Smooth muscle cell of the brain vasculature (primary cell): Measurements from ENCODE around the gene PAQR7.
A peak's percentile ranks its signal among the peaks of the same experiment; 100 is the strongest.

Experiments
- DNase-seq: peaks from one replicate; pipeline ENCODE4 v3.0.0-alpha.2; 2012; ENCODE audit warnings: low read depth, low spot score

Gene PAQR7, protein sequence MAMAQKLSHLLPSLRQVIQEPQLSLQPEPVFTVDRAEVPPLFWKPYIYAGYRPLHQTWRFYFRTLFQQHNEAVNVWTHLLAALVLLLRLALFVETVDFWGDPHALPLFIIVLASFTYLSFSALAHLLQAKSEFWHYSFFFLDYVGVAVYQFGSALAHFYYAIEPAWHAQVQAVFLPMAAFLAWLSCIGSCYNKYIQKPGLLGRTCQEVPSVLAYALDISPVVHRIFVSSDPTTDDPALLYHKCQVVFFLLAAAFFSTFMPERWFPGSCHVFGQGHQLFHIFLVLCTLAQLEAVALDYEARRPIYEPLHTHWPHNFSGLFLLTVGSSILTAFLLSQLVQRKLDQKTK

DNA sequence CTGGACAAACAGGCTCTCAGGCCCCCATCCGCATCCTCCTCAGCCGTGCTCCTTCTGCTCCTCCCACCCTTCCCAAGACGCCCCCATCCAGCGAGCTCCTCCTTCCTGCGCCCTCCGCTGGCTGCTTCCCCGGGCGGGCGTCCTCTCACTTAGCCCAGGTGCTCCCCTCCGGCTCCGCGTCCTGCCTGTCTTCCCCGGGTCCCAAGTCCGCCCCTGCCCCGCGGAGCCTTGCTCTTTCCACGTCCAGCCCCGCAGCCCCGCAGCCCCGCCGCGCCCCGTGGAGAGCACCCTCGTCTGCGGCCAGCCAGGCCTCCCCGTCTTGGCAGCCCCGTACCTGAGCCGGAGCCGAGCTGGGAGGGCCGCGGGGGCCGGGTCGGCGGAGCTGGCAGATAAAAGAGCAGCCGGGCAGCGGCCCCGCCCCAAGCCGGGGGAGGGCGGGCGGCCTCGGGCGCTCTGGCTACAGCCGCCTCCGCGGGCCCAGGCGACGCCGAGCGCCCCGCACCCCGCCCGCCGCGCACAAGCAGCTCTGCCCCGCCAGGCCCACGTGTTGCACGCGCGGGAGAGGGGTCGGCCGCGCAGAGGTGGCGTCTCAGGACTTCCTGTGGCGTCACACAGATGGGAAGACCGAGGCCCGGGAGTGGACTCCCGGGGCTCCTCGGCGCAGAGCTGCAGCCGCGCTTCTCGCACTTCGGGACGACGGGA is at the start of gene PAQR7:
Gene PAQR7, minus strand, starts transcription at position 555 of the 702 bp plus-strand sequence. CDS start 11,869 bp downstream, outside the sequence.
- no peak for DNase-seq

DNA sequence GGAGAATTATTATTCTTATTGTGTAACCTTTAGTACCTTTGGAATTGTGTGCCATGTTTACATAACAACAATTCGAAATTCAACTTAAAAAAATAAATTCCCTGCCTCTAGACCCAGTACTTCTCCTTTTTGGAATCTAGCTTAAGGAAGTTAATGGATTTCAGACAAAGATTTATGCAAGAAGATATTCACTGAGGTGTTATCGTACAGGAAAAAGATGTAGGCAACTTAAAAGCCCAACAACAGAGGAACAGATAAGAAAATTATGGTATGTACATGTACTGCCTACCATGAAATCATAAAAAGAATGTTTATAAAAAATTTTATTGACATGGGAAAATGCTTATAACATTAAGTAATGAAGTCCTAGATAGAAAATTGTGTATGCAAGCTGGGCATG is 48.9 kb upstream of the PAQR7 start:
- DNase-seq: no peak

DNA sequence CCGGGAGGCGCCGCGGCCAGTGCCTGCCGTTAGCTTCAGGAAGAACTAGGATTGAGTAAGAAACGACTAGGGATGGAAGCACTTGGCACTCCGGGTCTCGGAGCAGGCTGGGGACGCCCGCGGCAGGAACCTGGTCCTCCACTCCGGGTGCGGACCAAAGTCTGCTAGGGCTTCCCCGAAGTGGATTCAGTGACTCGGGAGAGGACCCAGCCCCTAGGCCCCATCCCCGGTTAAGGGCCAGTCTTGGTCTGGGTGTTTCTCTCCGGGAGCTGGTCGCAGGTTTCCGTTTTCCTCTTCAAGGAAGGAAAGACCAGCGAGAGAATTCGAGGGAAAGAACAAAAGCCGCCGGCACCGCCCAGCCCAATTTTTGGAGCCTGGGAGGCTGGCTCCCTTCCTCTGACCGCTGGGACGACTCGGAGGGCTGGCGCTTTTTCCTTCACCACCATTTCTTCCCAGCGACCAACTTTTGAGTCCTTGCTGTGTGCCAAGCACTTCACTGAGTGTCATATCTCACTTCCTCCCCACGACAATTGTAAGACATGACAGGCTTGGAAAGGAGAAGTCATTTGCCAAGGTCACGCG is 47.6 kb upstream of the PAQR7 start:
- DNase-seq: no peak

DNA sequence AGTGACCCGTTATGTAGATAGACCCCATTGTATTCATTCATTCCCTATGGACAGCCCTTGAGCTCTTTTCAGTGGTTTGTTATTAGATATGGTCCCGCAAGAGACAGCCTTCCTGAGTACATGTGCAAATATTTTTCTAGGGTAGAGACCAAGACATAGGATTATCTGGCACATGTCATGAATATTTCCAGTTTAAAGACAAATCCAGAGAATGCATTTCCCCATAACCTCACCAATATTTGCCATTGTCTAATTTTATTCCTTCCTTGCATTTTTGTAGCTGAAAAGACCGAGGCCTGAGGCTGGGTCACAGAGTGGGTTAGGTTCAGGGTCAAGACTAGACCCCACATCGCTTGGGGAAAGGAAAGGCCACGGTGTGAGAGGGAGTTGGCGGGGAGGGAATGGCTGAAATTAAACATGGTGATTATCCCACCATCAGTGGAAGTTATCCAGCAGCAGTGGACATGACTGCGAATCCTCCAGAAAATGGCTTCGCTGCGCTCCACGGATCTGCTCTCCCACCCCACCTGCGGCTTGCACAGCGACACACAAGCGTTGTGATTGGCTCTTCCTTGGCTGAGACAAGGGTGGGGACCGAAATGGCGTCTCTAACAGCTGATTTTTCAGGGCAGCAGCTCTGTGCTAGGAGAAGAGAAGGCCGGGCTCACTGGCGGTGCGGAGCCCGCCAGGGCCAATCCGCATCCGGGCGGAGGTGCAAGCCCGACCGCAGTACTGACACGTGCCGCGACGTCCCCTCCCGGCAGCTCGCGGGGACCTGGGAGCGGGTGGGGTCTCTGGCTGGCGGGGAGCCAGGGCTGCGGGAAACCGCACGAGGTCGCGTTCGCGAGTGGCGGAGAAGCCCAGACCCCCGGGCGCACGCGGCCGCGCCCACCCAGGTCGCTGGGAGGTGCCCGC is 46.8 kb upstream of the PAQR7 start:
- no peak for DNase-seq

DNA sequence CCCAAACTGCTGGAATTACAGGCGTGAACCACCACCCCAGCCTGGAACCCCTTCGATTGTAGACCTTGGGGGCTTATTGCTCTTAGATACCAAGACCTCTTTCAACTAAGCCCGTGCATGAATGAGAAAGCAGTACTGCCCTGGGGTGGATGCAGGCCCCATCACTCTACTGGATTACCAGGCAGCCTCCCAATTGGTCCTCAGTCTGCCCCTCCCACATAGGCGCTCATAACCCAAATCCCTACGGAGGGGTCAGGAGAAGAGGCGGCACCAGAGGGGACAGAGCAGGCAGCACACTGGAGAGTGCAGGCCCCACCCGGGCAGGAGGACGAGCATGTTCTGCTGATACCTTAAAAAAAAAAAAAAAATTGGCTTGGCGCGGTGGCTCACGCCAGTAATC is 43.1 kb upstream of the PAQR7 start:
- no peak for DNase-seq

DNA sequence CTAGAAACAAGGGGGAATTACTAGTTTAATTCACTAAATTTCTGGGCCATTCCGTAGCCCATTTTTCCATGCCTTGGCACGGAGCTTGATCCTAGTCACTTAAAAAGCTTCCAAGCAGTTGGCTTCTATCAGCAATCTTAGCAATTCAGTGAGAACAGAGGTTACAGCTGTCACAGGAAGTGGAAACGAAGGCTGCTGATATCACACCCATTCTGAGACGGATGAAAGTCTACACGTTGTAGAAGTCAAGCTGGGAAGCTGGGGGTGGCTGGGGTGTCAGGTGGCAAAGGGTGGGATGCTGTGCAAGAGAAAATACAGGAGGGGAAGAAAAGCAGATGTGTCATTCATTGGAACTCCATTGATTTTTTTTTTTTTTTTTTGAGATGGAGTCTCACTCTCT is 42.5 kb upstream of the PAQR7 start:
- DNase-seq: no peak

DNA sequence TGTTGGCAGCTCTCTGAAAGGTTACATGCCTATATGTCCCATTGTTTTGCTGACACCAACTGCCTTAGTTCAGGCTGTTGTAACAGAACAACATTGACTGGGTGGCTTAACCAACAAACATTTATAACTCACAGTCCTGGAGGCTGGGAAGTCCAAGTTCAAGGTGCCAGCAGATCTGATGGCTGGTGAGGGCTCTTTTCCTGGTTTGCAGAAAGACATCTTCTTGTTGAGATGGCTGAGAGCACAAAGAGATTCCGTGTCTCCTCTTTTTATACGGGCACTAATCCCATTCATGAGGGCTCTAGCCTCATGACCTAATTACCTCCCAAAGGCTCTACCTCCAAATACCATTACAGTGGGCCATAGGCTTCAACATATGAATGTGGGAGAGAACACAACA is 41.0 kb upstream of the PAQR7 start:
- no peak for DNase-seq

DNA sequence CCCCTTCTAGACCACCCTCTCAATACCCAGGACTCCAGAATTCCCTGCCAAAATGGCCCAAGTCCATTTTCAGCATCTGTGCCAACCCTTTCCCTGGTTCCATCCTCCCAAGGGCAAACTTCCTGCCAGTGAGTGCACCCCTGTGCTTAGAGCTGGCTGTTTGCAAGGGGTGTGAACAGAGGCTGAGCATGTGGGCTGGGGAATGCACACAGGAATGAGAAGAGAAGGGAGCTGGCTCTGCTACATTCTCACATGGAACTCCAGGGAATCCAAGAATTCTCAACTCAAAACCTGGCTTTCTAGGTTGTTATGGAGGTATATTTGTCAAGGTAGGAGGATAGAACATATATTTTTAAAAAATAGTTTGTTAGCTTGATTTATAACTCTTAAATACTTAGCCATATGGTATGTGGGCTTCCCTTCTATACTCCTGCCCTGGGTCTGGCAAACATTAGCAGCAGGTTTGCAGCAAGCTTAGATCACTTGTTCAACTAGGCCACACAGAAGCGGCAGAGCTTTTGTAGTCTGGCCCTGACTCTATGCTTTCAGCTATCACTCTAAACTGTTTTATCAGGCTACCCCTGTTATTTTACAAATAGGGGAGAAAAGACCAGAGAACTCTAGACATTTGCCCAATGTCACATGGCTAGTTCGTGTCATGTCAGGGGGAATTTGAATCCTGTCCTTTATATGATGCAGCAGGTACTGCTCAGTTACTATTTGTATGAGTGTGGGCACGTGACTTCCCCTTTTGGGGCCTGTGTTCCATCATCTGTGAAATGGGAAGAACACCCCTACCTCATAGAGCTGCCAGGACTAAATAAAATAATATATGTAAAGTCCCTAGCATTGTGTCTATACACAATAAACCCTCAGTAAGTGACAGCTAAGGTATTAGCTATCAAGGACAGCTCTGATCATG is 38.8 kb upstream of the PAQR7 start:
- no peak for DNase-seq

DNA sequence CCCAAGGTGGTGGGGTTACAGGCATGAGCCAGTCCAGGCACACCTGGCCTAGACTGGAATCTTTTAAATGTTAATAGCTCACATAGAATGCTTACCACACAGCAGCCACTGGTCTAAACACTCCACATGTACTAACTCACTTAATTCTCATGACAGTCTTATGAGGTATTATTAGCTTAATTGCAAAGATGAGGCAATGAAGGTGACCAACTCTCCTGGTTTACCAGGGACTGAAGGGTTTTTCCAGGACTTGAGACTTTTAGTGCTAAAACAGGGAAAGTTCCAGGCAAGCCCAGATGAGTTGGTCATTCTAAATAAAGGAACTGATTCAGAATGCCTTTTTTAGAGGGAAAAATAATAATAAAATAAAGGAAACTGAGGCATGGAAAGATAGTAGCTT is 37.7 kb upstream of the PAQR7 start:
- no peak for DNase-seq

DNA sequence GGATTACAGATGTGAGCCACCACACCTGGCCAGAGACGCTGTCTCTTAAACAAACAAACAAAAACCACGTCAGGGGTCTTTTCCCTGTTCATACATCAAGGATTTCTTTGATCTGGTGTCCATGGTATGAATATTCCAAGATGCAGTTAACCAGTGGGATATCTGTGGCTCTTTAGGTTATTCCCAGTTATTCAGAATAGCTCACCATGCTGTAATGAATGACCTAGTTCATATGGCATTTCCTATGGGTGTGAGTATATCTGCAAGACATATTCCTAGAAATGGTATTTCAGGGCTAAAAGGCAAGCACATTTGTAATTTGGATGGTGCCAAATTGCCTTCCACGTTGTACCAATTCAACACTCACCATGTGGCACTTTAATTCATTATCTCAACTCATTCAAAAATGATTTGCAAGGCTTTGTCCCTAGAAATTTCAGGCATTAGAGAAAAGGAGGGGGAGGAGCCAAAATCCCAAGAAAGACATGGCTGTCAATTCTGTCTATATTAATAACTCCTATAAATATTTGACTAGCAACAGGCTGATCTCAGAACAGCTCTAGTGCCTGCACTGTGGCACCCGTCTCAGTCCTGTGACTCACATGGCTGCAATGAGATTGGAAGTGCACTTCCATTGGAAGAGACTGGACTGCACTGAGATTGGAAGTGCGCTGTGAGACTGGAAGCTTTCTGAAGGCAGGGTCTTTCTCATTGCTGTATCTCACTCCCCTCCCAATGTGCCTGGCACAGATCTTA is 36.7 kb upstream of the PAQR7 start:
- no peak for DNase-seq

DNA sequence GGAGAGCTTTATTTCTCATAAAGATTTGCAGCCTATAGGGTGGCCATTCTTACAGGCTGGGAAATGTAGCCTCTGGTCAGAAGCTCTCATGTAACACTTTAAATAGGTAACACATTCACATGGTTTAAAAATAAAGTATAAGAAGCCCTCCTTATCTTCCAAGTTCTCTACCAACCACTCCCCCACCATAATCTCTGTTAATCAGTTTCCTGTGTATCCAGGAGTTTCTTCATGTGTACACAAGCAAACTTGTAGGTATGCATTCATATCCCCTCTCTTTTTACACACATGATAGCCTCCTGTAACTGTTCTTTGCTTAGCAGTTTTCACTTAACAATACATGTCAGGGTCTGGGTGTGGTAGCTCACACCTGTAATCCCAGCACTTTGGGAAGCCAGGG is 35.7 kb upstream of the PAQR7 start:
- DNase-seq: no peak

DNA sequence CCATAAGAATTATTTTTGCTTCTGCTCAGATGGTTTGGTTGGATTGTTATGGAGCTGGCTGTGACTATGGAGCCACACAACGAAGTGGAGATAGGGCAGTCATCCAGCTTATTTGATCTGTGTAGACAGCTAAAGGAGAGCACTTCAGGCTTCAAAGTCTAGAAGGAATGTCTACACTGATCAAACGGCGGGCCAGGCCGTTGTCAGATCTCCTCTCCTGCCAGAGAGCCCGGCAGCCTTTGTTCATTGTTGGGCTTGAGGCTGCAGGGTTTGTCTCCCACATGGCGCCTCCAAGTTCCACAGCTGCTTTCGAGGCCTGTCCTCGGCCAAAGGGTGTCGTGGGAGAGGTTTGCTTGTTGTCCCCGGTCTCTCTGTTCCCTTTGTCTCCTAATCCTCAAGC is 33.5 kb upstream of the PAQR7 start:
- no peak for DNase-seq

DNA sequence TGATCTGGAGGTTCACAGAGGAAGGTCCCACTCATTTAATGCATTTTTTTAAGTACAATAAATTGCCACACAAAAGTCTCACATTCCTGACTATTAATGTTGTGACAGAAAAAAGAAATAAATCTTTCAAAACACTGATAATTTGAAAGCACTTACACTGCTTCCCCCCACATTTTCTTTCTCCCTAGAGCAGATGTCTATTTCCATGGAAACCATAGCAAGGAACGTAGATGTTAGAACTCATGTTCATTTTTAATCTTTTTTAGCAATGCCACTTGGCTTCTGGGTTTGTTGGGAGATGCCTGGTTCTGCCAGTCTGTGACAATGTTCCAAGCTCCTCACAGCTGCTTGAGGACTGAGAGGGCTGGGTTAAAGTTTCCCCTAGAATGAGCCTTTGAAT is 32.7 kb upstream of the PAQR7 start:
- DNase-seq: no peak

DNA sequence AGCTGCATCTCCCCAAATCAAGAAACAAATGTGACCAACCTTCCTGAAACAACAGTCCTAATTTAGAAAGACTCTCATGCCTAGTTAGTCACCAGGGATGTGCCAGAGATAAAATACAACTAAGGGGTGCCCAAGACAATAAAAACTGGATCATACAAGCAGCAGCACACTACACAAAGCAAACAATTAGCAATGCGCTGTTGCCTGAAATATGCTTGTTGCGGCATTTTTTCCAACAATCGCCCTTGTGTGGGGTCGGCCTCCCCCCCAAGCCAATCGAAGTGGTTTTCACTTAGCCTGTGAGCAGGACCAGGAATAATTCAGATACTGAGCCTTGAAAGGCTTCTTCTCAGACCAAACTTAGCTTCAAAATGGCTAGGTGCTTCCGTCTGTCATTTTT is 32.1 kb upstream of the PAQR7 start:
- no peak for DNase-seq

DNA sequence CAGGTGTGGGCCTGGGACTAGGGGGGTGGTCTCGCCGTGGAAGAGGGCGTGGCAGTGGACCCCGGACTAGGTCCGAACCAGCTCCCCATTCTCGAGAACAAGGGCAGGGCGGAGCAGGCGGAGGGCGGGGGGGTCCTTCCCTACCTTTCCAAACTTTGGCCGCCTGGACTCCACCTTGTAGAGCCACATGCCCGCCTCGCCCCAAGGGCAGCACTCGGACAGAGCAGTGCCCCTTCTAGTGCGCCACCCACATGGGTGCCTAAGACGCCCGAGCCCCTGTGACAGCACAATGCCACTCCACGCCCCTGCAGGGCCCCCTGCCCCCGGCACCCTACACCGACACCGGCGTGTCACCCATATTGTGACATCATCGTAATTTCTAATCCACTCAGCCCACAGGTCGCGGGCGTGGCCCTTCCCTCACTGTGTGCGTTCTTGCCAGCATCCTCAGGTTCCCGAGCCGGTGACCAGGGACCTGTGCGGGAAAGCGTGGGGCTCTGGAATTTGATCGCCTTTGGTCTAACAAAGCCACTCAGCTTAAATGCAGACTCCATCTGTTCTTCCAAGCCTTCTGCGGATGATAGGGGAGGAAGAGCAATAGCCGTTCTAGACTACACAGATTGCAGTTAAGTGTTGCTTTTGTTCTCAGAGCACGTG is 31.3 kb upstream of the PAQR7 start:
- no peak for DNase-seq

DNA sequence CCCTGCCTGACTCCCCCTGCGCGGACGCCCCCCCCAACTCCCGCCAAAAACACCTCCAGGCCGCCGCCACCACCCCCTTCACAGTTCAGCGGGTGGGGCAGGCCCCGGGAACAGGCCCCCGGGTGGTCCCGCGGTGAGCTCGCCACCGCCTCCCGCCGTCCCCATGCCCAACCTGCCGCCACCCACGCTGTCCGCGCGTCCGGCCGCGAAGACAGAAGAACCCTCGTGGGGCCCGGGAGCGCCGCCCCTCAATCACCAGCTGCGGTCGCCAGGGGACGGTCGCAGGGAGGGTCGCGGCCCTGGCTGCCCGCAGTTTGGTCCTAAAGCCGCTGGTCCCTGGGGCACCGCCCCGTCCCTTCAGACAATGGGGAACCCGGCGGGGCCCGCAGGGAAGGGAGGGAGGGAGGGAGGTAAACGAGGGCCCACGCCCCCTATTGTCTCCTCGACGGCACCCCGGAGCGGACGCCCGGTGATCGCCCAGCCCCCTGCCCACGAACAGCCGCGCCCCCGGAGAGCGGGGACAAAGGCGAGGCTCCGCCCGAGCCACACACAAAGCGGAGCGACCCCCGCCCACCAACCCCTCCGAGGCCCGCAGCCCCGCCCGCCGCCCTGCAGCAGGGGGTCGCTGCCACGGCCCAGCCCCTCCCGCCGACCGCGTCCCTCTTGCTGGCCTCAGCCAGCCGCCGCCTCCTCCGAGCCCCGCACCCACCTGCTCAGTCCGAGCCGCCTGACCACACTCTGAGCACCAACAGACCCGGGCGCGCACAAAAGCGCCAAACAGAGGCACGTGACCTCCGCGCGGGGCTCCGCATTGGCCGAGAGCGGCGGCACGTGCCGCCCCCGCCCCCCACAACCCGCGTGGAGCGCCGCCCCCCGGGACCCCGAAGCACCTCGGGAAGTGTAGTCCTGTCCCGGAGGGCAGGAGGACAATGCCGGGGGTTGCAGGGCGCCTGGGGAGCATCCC is 30.5 kb upstream of the PAQR7 start, which contains the start of gene STMN1:
Gene STMN1, minus strand, starts transcription at position 740 of the 964 bp plus-strand sequence. CDS start 1,743 bp downstream, outside the sequence.
- peak; percentile 84 for DNase-seq

DNA sequence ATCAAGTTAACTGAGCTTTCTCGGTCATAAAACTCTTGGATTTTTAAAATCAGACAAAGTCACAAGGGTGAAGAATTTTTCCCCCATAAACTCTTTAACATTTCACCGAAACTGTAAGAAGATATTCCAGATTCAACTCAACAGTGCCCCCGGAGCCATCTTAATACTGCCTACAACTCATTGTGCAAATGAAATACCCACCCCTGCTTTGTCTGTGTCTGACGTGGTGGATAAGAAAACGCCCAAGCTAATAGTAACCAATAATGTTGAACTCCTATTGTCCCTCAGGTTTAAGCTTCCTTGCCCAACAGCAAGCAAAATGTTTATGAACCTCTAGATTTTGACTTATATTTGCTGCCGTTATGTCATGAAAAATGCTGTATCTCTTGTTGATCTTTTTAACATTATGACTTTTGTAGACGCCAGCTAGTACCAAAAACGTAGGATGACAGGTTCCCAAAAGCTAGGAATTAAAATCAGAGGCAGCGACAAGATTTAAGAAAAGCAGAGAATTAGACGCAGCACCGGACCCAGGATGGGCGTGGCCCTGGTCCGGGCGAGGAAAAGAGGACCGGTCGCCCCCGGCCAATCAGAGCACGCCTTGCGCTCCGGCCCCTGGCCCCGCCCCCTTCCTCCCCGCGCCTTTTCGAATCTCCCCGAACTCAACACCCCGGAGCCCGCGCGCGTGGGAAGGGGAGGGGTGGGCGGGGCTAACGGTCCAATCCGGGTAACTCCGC is 29.6 kb upstream of the PAQR7 start:
- peak; percentile 81 for DNase-seq
